Left lobe of liver (tissue), 1 donor: ENCODE data around the gene OR2AK2. TPM values are rescaled to one million over a fixed set of nuclear protein-coding genes. Genes with fewer than 3 reads are reported as not detected.

ENCODE experiments used
- total RNA-seq: library from RNA; stranded (reverse); gene quantifications from one replicate; pipeline ENCODE4 v1.2.1, GENCODE V29; 2021
- donor health status: DM: no; HTN: yes; CAD: no.

The OR2AK2 gene
- total RNA-seq, 1 donor from 2014 or later: not detected

Other genes with a start within 250 kb of the OR2AK2 start
- gene OR6F1, start 248.6 kb upstream of the OR2AK2 start, total RNA-seq: not detected
- not detected for gene OR14K1, start 226.6 kb upstream of the OR2AK2 start, total RNA-seq
- not detected for gene OR14A2, start 217.1 kb upstream of the OR2AK2 start, total RNA-seq
- not detected for gene OR1C1, start 204.7 kb upstream of the OR2AK2 start, total RNA-seq
- gene OR14A16, start 141.1 kb upstream of the OR2AK2 start, total RNA-seq: not detected
- not detected for gene OR11L1, start 123.3 kb upstream of the OR2AK2 start, total RNA-seq
- gene TRIM58, start 108.0 kb upstream of the OR2AK2 start, total RNA-seq: 0.18 TPM
- gene OR2W3, start 69.6 kb upstream of the OR2AK2 start, total RNA-seq: not detected
- gene OR2T8, start 45.0 kb upstream of the OR2AK2 start, total RNA-seq: not detected
- gene OR2AJ1, start 40.3 kb upstream of the OR2AK2 start, total RNA-seq: not detected
- not detected for gene OR2L8, start 16.4 kb upstream of the OR2AK2 start, total RNA-seq
- gene OR2L5, start 48.4 kb downstream of the OR2AK2 start, total RNA-seq: not detected
- 0.05 TPM for gene OR2L2, start 64.8 kb downstream of the OR2AK2 start, total RNA-seq
- gene OR2L3, start 81.6 kb downstream of the OR2AK2 start, total RNA-seq: not detected
- gene OR2L13, start 130.0 kb downstream of the OR2AK2 start, total RNA-seq: not detected
- gene OR2M5, start 179.9 kb downstream of the OR2AK2 start, total RNA-seq: not detected
- not detected for gene OR2M2, start 209.6 kb downstream of the OR2AK2 start, total RNA-seq
- gene OR2M3, start 232.0 kb downstream of the OR2AK2 start, total RNA-seq: not detected